ENCODE measurements around the gene SMIM29. TPM values are rescaled to one million over a fixed set of nuclear protein-coding genes. Genes with fewer than 3 reads are reported as not detected.

Gene SMIM29
- total RNA-seq, 1 donor from 2014 or later, result 13.9 TPM

GRCh38 chr6:34233867-34234266 lies 14.9 kb downstream of the SMIM29 start:
- FAIRE-seq, result no peak
- Mint-ChIP-seq H3K27ac (ENCODE audit: unreplicated experiment) (no peak overlapping the region), H3K27me3 (ENCODE audit: low read depth, unreplicated experiment) (no peaks in the 10 kb centered on the region)

GRCh38 chr6:34232901-34233300 lies 15.9 kb downstream of the SMIM29 start:
- peaks cover 3% of the 10 kb centered on the region for H3K4me1 Mint-ChIP-seq (ENCODE audit: low read depth, unreplicated experiment)
- Histone ChIP-seq H3K4me2 (ENCODE audit: low read length) (no peak overlapping the region), H3K79me2 (ENCODE audit: insufficient read depth, low read length) (peaks cover 5% of the 10 kb centered on the region), H3K9ac (ENCODE audit: low read length) (no peak overlapping the region), H3K27ac (ENCODE audit: low read depth, low read length) (no peak overlapping the region), H2AFZ (ENCODE audit: low read depth, low read length) (no peak overlapping the region), H3K4me3 (ENCODE audit: insufficient read depth, low read depth, low read length) (no peak overlapping the region), H3K9me3 (ENCODE audit: insufficient read depth, low read depth, low read length) (no peaks in the 10 kb centered on the region), H4K20me1 (ENCODE audit: insufficient read depth, low read length) (no peaks in the 10 kb centered on the region), H3K4me1 (ENCODE audit: insufficient read depth, low read length) (peaks cover 16% of the 10 kb centered on the region), H3K36me3 (ENCODE audit: insufficient read depth, low read length) (no peaks in the 10 kb centered on the region), H3K27me3 (ENCODE audit: insufficient read depth, low read length) (no peaks in the 10 kb centered on the region)
- H3K9me3 Mint-ChIP-seq (ENCODE audit: unreplicated experiment), result no peaks in the 10 kb centered on the region
- H3K27me3 Mint-ChIP-seq (ENCODE audit: low read depth, unreplicated experiment), result no peaks in the 10 kb centered on the region
- no peak for DNase-seq (ENCODE audit: low read depth)
- no peak overlapping the region for H3K4me3 Mint-ChIP-seq (ENCODE audit: unreplicated experiment)
- FAIRE-seq, result no peak
- H3K27ac Mint-ChIP-seq (ENCODE audit: unreplicated experiment), result no peak overlapping the region
- no peaks in the 10 kb centered on the region for H3K36me3 Mint-ChIP-seq (ENCODE audit: low read depth, unreplicated experiment)
- TF ChIP-seq CTCF (IDR thresholded peaks at IDR 0.05; ENCODE audit: insufficient read depth, low read depth, low read length), result no peak
- no peak for TF ChIP-seq EZH2 (IDR thresholded peaks at IDR 0.05; ENCODE audit: insufficient read depth, low read length)

More at GRCh38 chr6:34233867-34234266, 14.9 kb downstream of the SMIM29 start:
- no peak overlapping the region for H3K4me2 ChIP-seq (ENCODE audit: low read length)
- H3K4me1 Mint-ChIP-seq (ENCODE audit: low read depth, unreplicated experiment), result peaks cover 3% of the 10 kb centered on the region
- no peak for DNase-seq (ENCODE audit: low read depth)
- H2AFZ ChIP-seq (ENCODE audit: low read depth, low read length), result no peak overlapping the region
- no peak overlapping the region for H3K4me3 ChIP-seq (ENCODE audit: insufficient read depth, low read depth, low read length)
- no peak overlapping the region for H3K4me3 Mint-ChIP-seq (ENCODE audit: unreplicated experiment)
- no peak overlapping the region for H3K9ac ChIP-seq (ENCODE audit: low read length)
- H4K20me1 ChIP-seq (ENCODE audit: insufficient read depth, low read length), result peaks cover 7% of the 10 kb centered on the region
- H3K36me3 Mint-ChIP-seq (ENCODE audit: low read depth, unreplicated experiment), result no peaks in the 10 kb centered on the region
- no peaks in the 10 kb centered on the region for H3K9me3 Mint-ChIP-seq (ENCODE audit: unreplicated experiment)
- peaks cover 14% of the 10 kb centered on the region for H3K79me2 ChIP-seq (ENCODE audit: insufficient read depth, low read length)
- peaks cover 22% of the 10 kb centered on the region for H3K4me1 ChIP-seq (ENCODE audit: insufficient read depth, low read length)
- H3K36me3 ChIP-seq (ENCODE audit: insufficient read depth, low read length), result no peaks in the 10 kb centered on the region
- H3K9me3 ChIP-seq (ENCODE audit: insufficient read depth, low read depth, low read length), result no peaks in the 10 kb centered on the region
- no peak overlapping the region for H3K27ac ChIP-seq (ENCODE audit: low read depth, low read length)
- H3K27me3 ChIP-seq (ENCODE audit: insufficient read depth, low read length), result no peaks in the 10 kb centered on the region
- TF ChIP-seq EZH2 (IDR thresholded peaks at IDR 0.05; ENCODE audit: insufficient read depth, low read length) (no peak), CTCF (IDR thresholded peaks at IDR 0.05; ENCODE audit: insufficient read depth, low read depth, low read length) (no peak)

GRCh38 chr6:34231566-34232336 lies 17.1 kb downstream of the SMIM29 start:
- no peaks in the 10 kb centered on the region for H4K20me1 ChIP-seq (ENCODE audit: insufficient read depth, low read length)
- Mint-ChIP-seq H3K4me1 (ENCODE audit: low read depth, unreplicated experiment) (peaks cover 8% of the 10 kb centered on the region), H3K36me3 (ENCODE audit: low read depth, unreplicated experiment) (no peaks in the 10 kb centered on the region), H3K4me3 (ENCODE audit: unreplicated experiment) (no peak overlapping the region), H3K9me3 (ENCODE audit: unreplicated experiment) (no peaks in the 10 kb centered on the region), H3K27me3 (ENCODE audit: low read depth, unreplicated experiment) (peaks cover 1% of the 10 kb centered on the region), H3K27ac (ENCODE audit: unreplicated experiment) (no peak overlapping the region)
- no peak overlapping the region for H3K4me2 ChIP-seq (ENCODE audit: low read length)
- no peak overlapping the region for H2AFZ ChIP-seq (ENCODE audit: low read depth, low read length)
- H3K9ac ChIP-seq (ENCODE audit: low read length), result no peak overlapping the region
- no peak overlapping the region for H3K4me3 ChIP-seq (ENCODE audit: insufficient read depth, low read depth, low read length)
- H3K79me2 ChIP-seq (ENCODE audit: insufficient read depth, low read length), result no peaks in the 10 kb centered on the region
- peaks cover 22% of the 10 kb centered on the region for H3K4me1 ChIP-seq (ENCODE audit: insufficient read depth, low read length)
- no peak for DNase-seq (ENCODE audit: low read depth)
- TF ChIP-seq CTCF (IDR thresholded peaks at IDR 0.05; ENCODE audit: insufficient read depth, low read depth, low read length), result no peak
- TF ChIP-seq EZH2 (IDR thresholded peaks at IDR 0.05; ENCODE audit: insufficient read depth, low read length), result no peak
- H3K27ac ChIP-seq (ENCODE audit: low read depth, low read length), result no peak overlapping the region
- no peaks in the 10 kb centered on the region for H3K27me3 ChIP-seq (ENCODE audit: insufficient read depth, low read length)
- no peaks in the 10 kb centered on the region for H3K9me3 ChIP-seq (ENCODE audit: insufficient read depth, low read depth, low read length)
- no peaks in the 10 kb centered on the region for H3K36me3 ChIP-seq (ENCODE audit: insufficient read depth, low read length)
- FAIRE-seq, result no peak
